Keratinocyte (primary cell): ENCODE measurements around the gene ZDHHC22.

ENCODE experiments used
- EZH2 ChIP-seq: IDR thresholded peaks from one replicate; pipeline ENCODE4 v1.6.1; 2012; ENCODE audit warnings: inconsistent platforms, mild to moderate bottlenecking, low read length, moderate library complexity
- TF ChIP-seq, protein P1 (sequence below), 3 experiments: IDR thresholded peaks in 1 of 3; conservative IDR thresholded peaks in 1 of 3; optimal IDR thresholded peaks in 1 of 3; 2 replicates in 2 of 3; 3 replicates in 1 of 3; pipeline versions ENCODE3 to v1.5.1; 2011; ENCODE audit warnings: low read length in 3 of 3, mild to moderate bottlenecking in 3 of 3, moderate library complexity in 2 of 3, control low read depth in 1 of 3, inconsistent platforms in 1 of 3; ENCODE audit not compliant: insufficient read depth in 2 of 3; ENCODE audit errors: extremely low read depth in 1 of 3

DNA sequence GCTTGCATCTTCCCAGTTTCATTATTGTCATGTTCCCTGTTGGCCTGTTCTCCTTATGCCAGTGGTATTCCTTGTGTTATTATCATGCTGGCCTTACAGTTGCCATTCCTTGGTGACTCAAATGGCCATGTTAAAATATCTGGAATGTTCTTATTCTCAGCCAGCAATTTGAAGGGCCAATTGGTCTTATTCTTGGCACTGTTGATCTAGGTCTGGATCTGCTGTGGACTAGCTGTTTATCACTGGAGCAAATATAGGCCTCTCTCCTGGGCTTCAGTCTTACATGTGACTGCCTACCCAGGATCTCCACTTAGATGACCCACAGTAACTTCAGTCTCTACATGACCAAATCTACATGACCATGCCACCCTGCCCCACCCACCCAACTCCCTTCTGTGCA is 38.1 kb downstream of the ZDHHC22 start:
- TF ChIP-seq, protein P1, sequence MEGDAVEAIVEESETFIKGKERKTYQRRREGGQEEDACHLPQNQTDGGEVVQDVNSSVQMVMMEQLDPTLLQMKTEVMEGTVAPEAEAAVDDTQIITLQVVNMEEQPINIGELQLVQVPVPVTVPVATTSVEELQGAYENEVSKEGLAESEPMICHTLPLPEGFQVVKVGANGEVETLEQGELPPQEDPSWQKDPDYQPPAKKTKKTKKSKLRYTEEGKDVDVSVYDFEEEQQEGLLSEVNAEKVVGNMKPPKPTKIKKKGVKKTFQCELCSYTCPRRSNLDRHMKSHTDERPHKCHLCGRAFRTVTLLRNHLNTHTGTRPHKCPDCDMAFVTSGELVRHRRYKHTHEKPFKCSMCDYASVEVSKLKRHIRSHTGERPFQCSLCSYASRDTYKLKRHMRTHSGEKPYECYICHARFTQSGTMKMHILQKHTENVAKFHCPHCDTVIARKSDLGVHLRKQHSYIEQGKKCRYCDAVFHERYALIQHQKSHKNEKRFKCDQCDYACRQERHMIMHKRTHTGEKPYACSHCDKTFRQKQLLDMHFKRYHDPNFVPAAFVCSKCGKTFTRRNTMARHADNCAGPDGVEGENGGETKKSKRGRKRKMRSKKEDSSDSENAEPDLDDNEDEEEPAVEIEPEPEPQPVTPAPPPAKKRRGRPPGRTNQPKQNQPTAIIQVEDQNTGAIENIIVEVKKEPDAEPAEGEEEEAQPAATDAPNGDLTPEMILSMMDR (optimal IDR thresholded peaks at IDR 0.05 in 1 of 3, IDR thresholded peaks at IDR 0.05 in 1 of 3, conservative IDR thresholded peaks at IDR 0.05 in 1 of 3; ENCODE audit: extremely low read depth in 1 of 3, insufficient read depth in 2 of 3, low read length in 3 of 3), result no peak
- no peak for TF ChIP-seq EZH2
